Tibial artery (tissue), 4 donors: ENCODE results near the gene PLA2G2C.

ENCODE experiments used
- DNase-seq, 2 donors: peaks; one replicate each; pipeline ENCODE4 v3.0.0-alpha.2; 2019
- H3K27ac ChIP-seq, 2 donors: fragments of 200-600 bp; sonication (generic) in 1 of 2; 1 replicate in 1 of 2; 2 replicates in 1 of 2; pipeline ENCODE4 v1.5.1; 2018 to 2019; ENCODE audit warnings: mild to moderate bottlenecking in 1 of 2
- H3K27me3 ChIP-seq, 2 donors: fragments of 200-600 bp; sonication (generic) in 1 of 2; one replicate each; pipeline versions ENCODE4 v1.5.1 to v1.6.0; 2016 to 2019
- H3K36me3 ChIP-seq, 3 donors: fragments of 200-600 bp; sonication (generic) in 2 of 3; one replicate each; pipeline ENCODE4 v1.5.1; 2016 to 2019; ENCODE audit warnings: mild to moderate bottlenecking in 2 of 3
- H3K4me1 ChIP-seq, 4 donors: fragments of 200-600 bp; sonication (generic) in 2 of 4; 1 replicate in 3 of 4; 2 replicates in 1 of 4; pipeline ENCODE4 v1.5.1; 2016 to 2019
- H3K4me3 ChIP-seq, 2 donors: fragments of 200-600 bp; sonication (generic) in 1 of 2; 1 replicate in 1 of 2; 2 replicates in 1 of 2; pipeline ENCODE4 v1.5.1; 2018 to 2019; ENCODE audit warnings: mild to moderate bottlenecking in 2 of 2
- H3K9me3 ChIP-seq, 3 donors: fragments of 200-600 bp; sonication (generic) in 1 of 3; one replicate each; pipeline ENCODE4 v1.5.1; 2016 to 2019
- intact Hi-C: fragments of 100-400 bp; cut with DNase I; formaldehyde crosslinking; loops from one replicate; pipeline ENCODE4 v1.15.0; 2023; ENCODE audit warnings: low total_unique reads
- TF ChIP-seq, protein P1 (sequence below), 2 experiments: fragments of 200-600 bp in 1 of 2; fragments of 450-650 bp in 1 of 2; IDR thresholded peaks; one replicate each; pipeline ENCODE4 v1.5.1; 2017 to 2019; ENCODE audit warnings: antibody characterized with exemption in 2 of 2, mild to moderate bottlenecking in 1 of 2, moderate library complexity in 1 of 2

The PLA2G2C gene

DNA sequence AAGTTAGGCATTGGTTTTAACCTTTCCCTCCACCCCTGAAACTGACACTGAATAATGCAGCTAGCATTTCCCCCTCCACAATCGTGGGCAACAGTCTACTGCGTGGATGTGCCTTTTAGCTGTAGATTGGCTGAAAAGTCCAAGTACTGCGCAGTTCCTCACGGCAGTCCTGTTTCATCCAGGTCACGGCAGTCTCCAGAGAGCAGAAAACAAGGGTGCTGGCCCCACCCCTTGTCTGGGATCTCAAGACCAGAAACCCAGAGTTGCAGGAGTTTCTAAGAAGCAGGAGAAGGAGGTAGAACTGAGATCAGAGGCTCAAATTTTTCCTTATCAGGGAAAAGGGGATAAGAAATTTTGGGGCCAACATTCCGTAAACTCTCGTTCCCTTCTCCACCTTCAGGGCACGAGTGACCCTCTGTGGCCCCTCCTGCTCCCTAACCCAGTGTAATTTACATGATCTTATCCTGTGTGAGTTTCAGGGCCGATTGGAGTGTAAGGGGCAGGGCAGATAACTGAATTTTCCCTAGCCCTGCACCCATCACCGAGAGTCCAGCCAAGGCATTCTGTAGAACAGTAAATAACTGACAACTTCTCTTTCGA, 25.9 kb upstream of the PLA2G2C start:
- Histone ChIP-seq H3K4me3 (no peak overlapping the region), H3K27ac (no peak overlapping the region), H3K9me3 (no peaks in the 10 kb centered on the region), H3K36me3 (no peaks in the 10 kb centered on the region), H3K4me1 (peaks cover 0 to 12% (median 2%) of the 10 kb centered on the region in 4 donors), H3K27me3 (peaks cover 0 to 54% of the 10 kb centered on the region in 2 donors)
- TF ChIP-seq, protein P1, sequence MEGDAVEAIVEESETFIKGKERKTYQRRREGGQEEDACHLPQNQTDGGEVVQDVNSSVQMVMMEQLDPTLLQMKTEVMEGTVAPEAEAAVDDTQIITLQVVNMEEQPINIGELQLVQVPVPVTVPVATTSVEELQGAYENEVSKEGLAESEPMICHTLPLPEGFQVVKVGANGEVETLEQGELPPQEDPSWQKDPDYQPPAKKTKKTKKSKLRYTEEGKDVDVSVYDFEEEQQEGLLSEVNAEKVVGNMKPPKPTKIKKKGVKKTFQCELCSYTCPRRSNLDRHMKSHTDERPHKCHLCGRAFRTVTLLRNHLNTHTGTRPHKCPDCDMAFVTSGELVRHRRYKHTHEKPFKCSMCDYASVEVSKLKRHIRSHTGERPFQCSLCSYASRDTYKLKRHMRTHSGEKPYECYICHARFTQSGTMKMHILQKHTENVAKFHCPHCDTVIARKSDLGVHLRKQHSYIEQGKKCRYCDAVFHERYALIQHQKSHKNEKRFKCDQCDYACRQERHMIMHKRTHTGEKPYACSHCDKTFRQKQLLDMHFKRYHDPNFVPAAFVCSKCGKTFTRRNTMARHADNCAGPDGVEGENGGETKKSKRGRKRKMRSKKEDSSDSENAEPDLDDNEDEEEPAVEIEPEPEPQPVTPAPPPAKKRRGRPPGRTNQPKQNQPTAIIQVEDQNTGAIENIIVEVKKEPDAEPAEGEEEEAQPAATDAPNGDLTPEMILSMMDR (IDR thresholded peaks at IDR 0.05), result no peak
- intact Hi-C loops, result loop anchor here (5.0 kb wide), 1 partner anchor 285 kb away; no protein-coding TSS in a partner anchor
- no peak for DNase-seq

DNA sequence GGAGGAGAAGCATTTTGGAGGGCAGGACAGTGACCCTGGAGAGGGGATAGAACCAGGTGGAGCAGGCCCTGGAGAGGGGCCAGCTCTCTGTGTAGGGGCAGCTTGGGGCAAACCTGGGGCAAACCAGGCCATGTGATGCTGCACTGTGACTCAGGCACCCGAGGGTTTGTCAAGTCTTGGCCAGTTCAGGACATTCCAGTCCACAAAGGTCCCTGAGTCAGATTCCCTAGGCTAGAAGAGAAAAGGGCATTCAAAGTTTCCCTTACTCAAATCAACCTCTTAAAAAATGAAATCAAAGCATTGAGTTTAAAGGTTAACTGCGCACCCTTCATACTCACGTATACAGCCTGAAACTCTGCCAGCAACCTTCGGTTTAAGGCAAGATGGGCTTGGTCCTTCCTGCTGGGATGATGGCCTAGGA, 25.2 kb upstream of the PLA2G2C start:
- no peak overlapping the region for H3K4me3 ChIP-seq
- TF ChIP-seq, protein P1 (IDR thresholded peaks at IDR 0.05), result no peak
- H3K36me3 ChIP-seq, result no peaks in the 10 kb centered on the region
- H3K27ac ChIP-seq, result no peak overlapping the region
- no peak for DNase-seq
- intact Hi-C loops, result loop anchor here (5.0 kb wide), 1 partner anchor 286 kb away; no protein-coding TSS in a partner anchor
- peaks cover 0 to 12% (median 2%) of the 10 kb centered on the region in 4 donors for H3K4me1 ChIP-seq
- peaks cover 0 to 51% of the 10 kb centered on the region in 2 donors for H3K27me3 ChIP-seq
- H3K9me3 ChIP-seq, result no peaks in the 10 kb centered on the region

DNA sequence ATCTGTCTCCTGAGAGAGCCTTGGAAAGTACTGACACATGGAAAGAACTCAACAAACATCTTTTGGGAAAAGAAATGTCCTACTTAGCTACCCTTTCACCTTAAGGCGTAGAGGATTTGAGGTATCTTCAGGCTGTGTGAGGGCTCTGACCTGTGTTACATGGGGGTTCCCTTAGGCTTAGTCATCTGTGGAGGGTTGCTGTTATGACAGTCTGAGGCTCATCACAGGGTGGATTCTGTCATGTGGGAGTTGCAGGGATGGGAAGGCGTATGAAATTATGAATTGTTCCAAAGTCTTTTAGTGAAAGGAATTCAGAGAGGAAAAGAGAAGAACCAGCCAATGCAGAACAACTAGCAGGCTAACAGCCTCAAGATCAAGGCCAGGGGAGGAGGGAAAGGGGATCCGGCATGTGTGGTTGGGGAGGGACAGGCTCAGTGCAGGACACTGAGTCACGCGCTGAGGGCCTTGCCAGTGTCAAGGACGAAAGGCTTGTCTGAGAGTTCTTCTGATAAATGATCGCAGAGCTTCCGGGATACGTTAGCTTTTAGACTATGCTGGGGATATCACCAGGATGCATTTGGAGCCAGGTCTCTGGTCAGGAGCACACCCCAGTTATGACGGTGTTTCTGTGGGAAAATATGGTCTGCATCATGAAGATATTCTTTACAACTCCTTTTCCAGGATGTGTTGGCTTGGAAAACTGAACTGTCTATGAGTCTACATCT, 24.6 kb upstream of the PLA2G2C start:
- intact Hi-C loops, result loop anchor here (5.0 kb wide), 1 partner anchor 286 kb away; no protein-coding TSS in a partner anchor
- Histone ChIP-seq H3K27me3 (peaks cover 0 to 47% of the 10 kb centered on the region in 2 donors), H3K27ac (no peak overlapping the region), H3K36me3 (no peaks in the 10 kb centered on the region), H3K4me3 (no peak overlapping the region), H3K9me3 (no peaks in the 10 kb centered on the region), H3K4me1 (peaks cover 0 to 12% (median 2%) of the 10 kb centered on the region in 4 donors)
- TF ChIP-seq, protein P1 (IDR thresholded peaks at IDR 0.05), result no peak
- DNase-seq, result no peak

DNA sequence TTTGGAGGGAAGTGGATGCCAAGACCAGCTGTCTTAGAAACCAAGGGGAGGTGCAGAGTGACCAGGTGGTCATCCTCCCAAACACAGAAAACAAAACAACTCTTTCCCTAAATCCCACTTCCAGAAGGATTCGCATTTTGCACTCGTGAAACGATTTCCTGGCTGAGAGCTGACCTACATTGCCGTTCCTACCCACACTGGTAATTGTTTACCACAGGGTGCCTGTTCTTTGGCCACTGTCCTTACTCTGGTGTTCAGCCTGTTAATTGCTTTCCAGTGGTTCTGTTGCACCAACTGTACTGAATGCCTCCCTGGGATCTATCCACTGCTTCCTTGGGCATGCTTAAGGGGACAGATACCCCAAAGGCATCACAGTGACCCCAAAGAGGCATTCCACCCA, 23.2 kb upstream of the PLA2G2C start:
- Histone ChIP-seq H3K4me3 (no peak overlapping the region), H3K27ac (no peak overlapping the region), H3K27me3 (peaks cover 0 to 47% of the 10 kb centered on the region in 2 donors), H3K36me3 (no peaks in the 10 kb centered on the region), H3K4me1 (peaks cover 0 to 12% (median 2%) of the 10 kb centered on the region in 4 donors), H3K9me3 (no peaks in the 10 kb centered on the region)
- intact Hi-C loops, result no loop called here
- TF ChIP-seq, protein P1 (IDR thresholded peaks at IDR 0.05), result no peak
- no peak for DNase-seq

DNA sequence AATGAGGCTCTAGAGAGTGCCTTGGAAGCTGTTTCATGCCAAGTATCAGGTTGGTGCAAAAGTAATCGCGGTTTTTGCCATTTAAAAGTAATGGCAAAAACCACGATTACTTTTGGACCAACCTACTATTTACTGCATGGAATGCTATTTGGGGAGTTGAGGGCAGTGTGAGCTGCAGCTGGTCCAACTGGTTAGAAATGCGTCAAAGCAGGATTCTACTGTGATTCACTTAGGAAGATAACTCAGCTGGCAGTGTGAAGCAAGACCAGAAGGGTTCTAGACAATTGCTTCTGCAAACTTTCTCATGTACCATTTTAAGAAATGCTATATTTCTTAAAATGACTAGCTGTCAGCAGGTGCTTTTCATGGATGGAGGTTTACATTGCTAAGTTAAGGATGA, 21.2 kb upstream of the PLA2G2C start:
- H3K27me3 ChIP-seq, result peaks cover 0 to 42% of the 10 kb centered on the region in 2 donors
- H3K9me3 ChIP-seq, result no peaks in the 10 kb centered on the region
- DNase-seq, result no peak
- H3K4me1 ChIP-seq, result peaks cover 0 to 5% (median under 1%) of the 10 kb centered on the region in 4 donors
- intact Hi-C loops, result no loop called here
- TF ChIP-seq, protein P1 (IDR thresholded peaks at IDR 0.05), result no peak
- H3K36me3 ChIP-seq, result no peaks in the 10 kb centered on the region
- H3K27ac ChIP-seq, result no peak overlapping the region
- H3K4me3 ChIP-seq, result no peak overlapping the region
